ENCODE data around the gene IL6ST. TPM values are rescaled to one million over a fixed set of nuclear protein-coding genes. Genes with fewer than 3 reads are reported as not detected.

The IL6ST gene
- total and polyA plus RNA-seq, 2 experiments from 2014 or later: 47.2 to 47.7 TPM

DNA sequence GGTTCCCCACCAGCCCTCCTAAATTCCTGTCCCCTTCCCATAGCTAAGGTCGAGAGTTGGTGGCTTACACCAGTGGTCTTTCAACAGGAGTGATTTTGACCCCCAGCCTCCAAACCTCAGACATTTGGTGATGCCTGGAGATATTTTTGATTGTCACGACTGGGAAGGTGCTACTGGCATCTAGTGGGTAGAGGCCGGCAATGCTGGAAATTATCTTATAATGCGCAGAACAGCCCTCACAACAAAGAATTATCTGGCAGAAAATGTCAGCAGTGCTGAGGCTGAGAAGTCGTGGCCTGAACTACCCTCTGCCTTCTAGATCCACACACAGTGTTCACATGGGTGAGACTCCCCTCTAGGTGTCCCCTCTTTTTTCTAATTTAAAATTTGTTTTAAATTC lies 74.0 kb downstream of the IL6ST start:
- DNase-seq (ENCODE audit: low read depth in 1 of 2, low spot score in 1 of 2): no peak
- H3K36me3 ChIP-seq: no peaks in the 10 kb centered on the region
- TF ChIP-seq, protein P1, sequence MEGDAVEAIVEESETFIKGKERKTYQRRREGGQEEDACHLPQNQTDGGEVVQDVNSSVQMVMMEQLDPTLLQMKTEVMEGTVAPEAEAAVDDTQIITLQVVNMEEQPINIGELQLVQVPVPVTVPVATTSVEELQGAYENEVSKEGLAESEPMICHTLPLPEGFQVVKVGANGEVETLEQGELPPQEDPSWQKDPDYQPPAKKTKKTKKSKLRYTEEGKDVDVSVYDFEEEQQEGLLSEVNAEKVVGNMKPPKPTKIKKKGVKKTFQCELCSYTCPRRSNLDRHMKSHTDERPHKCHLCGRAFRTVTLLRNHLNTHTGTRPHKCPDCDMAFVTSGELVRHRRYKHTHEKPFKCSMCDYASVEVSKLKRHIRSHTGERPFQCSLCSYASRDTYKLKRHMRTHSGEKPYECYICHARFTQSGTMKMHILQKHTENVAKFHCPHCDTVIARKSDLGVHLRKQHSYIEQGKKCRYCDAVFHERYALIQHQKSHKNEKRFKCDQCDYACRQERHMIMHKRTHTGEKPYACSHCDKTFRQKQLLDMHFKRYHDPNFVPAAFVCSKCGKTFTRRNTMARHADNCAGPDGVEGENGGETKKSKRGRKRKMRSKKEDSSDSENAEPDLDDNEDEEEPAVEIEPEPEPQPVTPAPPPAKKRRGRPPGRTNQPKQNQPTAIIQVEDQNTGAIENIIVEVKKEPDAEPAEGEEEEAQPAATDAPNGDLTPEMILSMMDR (IDR thresholded peaks at IDR 0.05; ENCODE audit: low read depth, low read length): peak; percentile 44

DNA sequence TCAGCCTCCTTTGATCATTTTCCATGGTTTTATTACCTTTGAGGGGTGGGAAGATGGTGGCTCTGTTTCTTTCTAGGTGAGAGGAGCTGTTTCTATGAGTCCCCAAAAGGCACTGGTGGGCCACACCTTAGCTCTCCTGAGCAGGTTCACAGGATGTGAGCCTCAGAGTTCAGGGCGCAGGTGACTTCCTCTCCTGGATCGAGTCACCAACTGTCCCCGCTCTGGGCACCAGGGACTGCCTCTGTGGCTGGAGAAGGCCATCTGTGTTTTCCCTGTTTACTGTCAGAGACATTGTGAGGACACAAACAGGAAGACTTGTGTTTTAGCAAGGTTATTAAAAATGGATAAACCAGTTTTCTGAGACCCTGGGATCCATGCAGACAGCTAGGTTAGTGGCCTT lies 75.1 kb downstream of the IL6ST start:
- TF ChIP-seq, protein P1 (IDR thresholded peaks at IDR 0.05; ENCODE audit: low read depth, low read length): no peak
- no peak overlapping the region for H3K4me3 ChIP-seq
- peaks cover 7% of the 10 kb centered on the region for H3K4me1 ChIP-seq (ENCODE audit: low read depth)
- no peaks in the 10 kb centered on the region for H3K9me3 ChIP-seq (ENCODE audit: low read depth)
- no peaks in the 10 kb centered on the region for H3K36me3 ChIP-seq
- no peaks in the 10 kb centered on the region for H3K27me3 ChIP-seq
- H3K27ac ChIP-seq: no peak overlapping the region
- no peak for DNase-seq (ENCODE audit: low read depth in 1 of 2, low spot score in 1 of 2)

More for the DNA sequence above, 74.0 kb downstream of the IL6ST start:
- Histone ChIP-seq H3K9me3 (ENCODE audit: low read depth) (no peaks in the 10 kb centered on the region), H3K27me3 (no peaks in the 10 kb centered on the region), H3K4me1 (ENCODE audit: low read depth) (peaks cover 7% of the 10 kb centered on the region), H3K27ac (no peak overlapping the region), H3K4me3 (no peak overlapping the region)

DNA sequence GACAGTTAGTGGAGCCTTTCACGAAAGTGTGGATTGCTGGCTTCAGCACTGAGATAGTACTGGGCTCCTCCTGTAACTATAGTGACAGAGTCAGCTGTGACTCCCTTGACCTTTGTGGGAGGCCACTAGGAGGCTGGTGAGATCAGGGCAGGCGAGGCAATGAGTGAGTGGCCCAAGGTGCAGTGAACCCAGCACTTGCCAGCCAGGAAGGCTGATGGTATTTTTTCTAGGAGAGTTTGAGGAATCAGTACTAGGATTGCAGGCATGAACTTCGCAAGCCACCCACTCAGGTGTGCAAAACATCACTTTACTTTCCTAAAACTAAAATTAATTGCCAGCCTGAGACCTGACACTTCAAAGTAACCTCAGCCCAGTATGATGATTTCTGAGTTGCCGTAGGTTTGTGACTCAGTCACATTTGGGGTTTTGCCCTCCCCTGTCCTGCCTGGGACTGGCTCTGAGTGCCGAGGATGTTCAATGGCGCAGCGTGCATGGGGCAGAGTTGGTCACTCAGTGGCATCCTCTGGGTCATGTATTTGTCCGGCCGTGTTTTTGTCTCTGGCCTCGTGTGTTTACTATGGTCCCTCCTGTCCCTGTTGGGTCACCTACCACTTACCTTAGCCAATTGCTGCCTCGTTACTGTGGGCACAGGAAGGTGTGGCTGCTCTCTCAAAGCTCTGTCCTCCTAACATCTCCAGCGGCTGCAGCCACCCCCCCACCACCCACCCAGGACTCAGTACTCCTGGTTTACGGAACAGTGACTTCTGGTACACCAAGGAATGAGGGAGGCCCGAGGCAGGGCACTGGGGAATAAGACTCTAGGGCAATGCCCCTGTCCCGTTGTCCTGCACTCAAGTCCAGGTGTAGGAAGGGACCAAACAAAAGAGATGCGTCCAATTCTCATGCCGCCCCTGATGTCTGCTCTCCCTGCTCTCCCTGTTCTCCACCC lies 76.4 kb downstream of the IL6ST start:
- Histone ChIP-seq H3K4me1 (ENCODE audit: low read depth) (peaks cover 7% of the 10 kb centered on the region), H3K27me3 (no peaks in the 10 kb centered on the region), H3K4me3 (no peak overlapping the region), H3K27ac (no peak overlapping the region), H3K36me3 (no peaks in the 10 kb centered on the region), H3K9me3 (ENCODE audit: low read depth) (no peaks in the 10 kb centered on the region)
- DNase-seq (ENCODE audit: low read depth in 1 of 2, low spot score in 1 of 2): peak in 1 of 2 donors; percentile 46
- TF ChIP-seq, protein P1 (IDR thresholded peaks at IDR 0.05; ENCODE audit: low read depth, low read length): no peak

DNA sequence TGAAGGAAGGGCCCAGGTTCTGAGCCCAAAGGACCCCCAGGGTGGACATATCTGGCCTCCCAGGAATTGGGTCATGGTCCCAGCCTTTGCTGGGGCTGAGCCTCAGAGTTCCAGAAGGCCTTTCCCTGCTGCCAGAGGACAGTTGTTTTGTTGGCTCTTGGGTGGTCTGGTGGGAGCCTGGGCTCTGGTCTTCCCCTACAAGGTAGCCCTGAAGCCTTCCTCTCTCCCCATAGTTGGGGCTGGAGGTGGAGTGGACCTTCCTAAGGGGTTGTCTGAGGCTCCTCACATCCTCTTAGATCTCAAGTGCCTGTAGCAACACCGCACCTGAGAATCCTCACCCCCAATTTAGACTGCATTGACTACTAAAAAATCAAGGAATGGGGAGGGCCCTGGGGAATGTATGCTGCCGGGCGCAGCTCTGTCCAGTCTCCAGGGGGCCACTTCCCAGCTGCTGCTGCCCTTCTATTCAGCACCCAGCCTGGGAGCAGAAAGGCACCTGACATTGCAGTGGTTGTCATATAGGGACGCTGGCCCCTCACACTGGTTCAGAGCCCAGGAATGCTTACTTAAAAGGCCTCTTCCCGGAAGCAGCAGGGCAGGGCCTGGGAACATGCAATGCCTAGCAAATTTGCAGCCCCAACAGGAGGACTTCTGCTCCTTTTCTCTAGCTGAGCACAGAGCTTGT lies 77.2 kb downstream of the IL6ST start:
- Histone ChIP-seq H3K27me3 (no peaks in the 10 kb centered on the region), H3K4me1 (ENCODE audit: low read depth) (peaks cover 7% of the 10 kb centered on the region), H3K4me3 (no peak overlapping the region), H3K27ac (no peak overlapping the region), H3K36me3 (no peaks in the 10 kb centered on the region), H3K9me3 (ENCODE audit: low read depth) (no peaks in the 10 kb centered on the region)
- DNase-seq (ENCODE audit: low read depth in 1 of 2, low spot score in 1 of 2): no peak
- TF ChIP-seq, protein P1 (IDR thresholded peaks at IDR 0.05; ENCODE audit: low read depth, low read length): no peak

DNA sequence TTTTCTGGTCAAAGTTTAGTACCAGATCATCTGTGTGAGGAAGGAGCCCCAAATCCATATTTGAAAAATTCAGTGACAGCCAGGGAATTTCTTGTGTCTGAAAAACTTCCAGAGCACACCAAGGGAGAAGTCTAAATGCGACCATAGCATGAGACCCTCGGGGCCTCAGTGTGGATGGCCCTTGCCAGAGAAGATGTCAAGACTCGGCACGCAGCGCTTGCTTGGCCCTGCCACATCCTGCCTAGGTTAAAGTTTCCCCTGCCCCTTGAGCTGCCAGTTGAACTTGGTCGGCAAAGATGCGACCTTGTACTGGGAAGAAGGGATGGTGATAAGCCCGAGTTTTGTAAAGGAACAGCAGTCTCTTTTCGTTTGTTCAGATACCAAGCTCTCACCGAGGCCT lies 77.8 kb downstream of the IL6ST start:
- Histone ChIP-seq H3K27me3 (no peaks in the 10 kb centered on the region), H3K36me3 (no peaks in the 10 kb centered on the region), H3K9me3 (ENCODE audit: low read depth) (no peaks in the 10 kb centered on the region), H3K4me1 (ENCODE audit: low read depth) (peaks cover 7% of the 10 kb centered on the region), H3K4me3 (no peak overlapping the region), H3K27ac (no peak overlapping the region)
- TF ChIP-seq, protein P1 (IDR thresholded peaks at IDR 0.05; ENCODE audit: low read depth, low read length): no peak
- no peak for DNase-seq (ENCODE audit: low read depth in 1 of 2, low spot score in 1 of 2)
